Mesendoderm (in vitro differentiated cells): ENCODE results near the gene TSPAN15.

Experiments
- DNase-seq: peaks from one replicate; pipeline ENCODE4 v3.0.0; 2013
- H2AK5ac ChIP-seq: 2 replicates; pipeline ENCODE4 v1.6.1; 2013; ENCODE audit warnings: low read length, inconsistent platforms
- H2BK120ac ChIP-seq: 2 replicates; pipeline ENCODE4 v1.6.1; 2013; ENCODE audit warnings: low read depth, mild to moderate bottlenecking, low read length, moderate library complexity, mixed read lengths
- H2BK15ac ChIP-seq: replicated peaks from 2 replicates; pipeline ENCODE4 v1.6.1; 2013; ENCODE audit warnings: low read depth, mild to moderate bottlenecking, moderate library complexity
- H2BK5ac ChIP-seq: 2 replicates; pipeline ENCODE4 v1.6.1; 2013; ENCODE audit warnings: low read length, inconsistent platforms
- H3K18ac ChIP-seq: 2 replicates; pipeline ENCODE4 v1.6.1; 2013; ENCODE audit warnings: mild to moderate bottlenecking, low read length, mixed read lengths
- H3K23ac ChIP-seq: one replicate; pipeline ENCODE4 v1.6.1; 2013; ENCODE audit warnings: low read length
- H3K27ac ChIP-seq: 2 replicates; pipeline ENCODE4 v1.5.1; 2013; ENCODE audit warnings: low read depth, mild to moderate bottlenecking, inconsistent platforms, low read length, moderate library complexity
- H3K27me3 ChIP-seq: 2 replicates; pipeline ENCODE4 v1.6.1; 2013; ENCODE audit warnings: low read length, control low read depth, mild to moderate bottlenecking, inconsistent platforms; ENCODE audit not compliant: insufficient read depth, poor library complexity
- H3K36me3 ChIP-seq: 2 replicates; pipeline ENCODE4 v1.6.1; 2013; ENCODE audit warnings: low read length, inconsistent platforms; ENCODE audit not compliant: control insufficient read depth, insufficient read depth
- H3K4ac ChIP-seq: one replicate; pipeline ENCODE4 v1.6.1; 2013; ENCODE audit warnings: low read depth, mild to moderate bottlenecking, low read length, moderate library complexity
- H3K4me1 ChIP-seq: 2 replicates; pipeline ENCODE4 v1.6.1; 2013; ENCODE audit warnings: low read depth, low read length, inconsistent platforms; ENCODE audit not compliant: control insufficient read depth
- H3K4me2 ChIP-seq: 2 replicates; pipeline ENCODE4 v1.6.1; 2013; ENCODE audit warnings: low read length
- H3K4me3 ChIP-seq: 2 replicates; pipeline ENCODE4 v1.5.1; 2013; ENCODE audit warnings: mild to moderate bottlenecking, low read length
- H3K56ac ChIP-seq: one replicate; pipeline ENCODE4 v1.6.1; 2013; ENCODE audit warnings: low read length
- H3K79me1 ChIP-seq: 2 replicates; pipeline ENCODE4 v1.6.1; 2013; ENCODE audit warnings: low read length, inconsistent platforms
- H3K79me2 ChIP-seq: 2 replicates; pipeline ENCODE4 v1.6.1; 2013; ENCODE audit warnings: mild to moderate bottlenecking, low read length; ENCODE audit not compliant: control insufficient read depth, insufficient read depth
- H3K9ac ChIP-seq: 2 replicates; pipeline ENCODE4 v1.6.1; 2013; ENCODE audit warnings: low read length, inconsistent platforms
- H4K5ac ChIP-seq: one replicate; pipeline ENCODE4 v1.6.1; 2013; ENCODE audit warnings: low read length
- H4K8ac ChIP-seq: one replicate; pipeline ENCODE4 v1.6.1; 2013; ENCODE audit warnings: low read depth, mild to moderate bottlenecking, control low read depth, low read length, moderate library complexity
- WGBS: extraction: QIAGEN DNeasy Blood & Tissue Kit; methylation state at CpG from one replicate; pipeline ENCODE4 v1.1.7; 2013; ENCODE audit warnings: low lambda C conversion rate, missing lambda C conversion rate; ENCODE audit not compliant: insufficient coverage; ENCODE audit errors: extremely low coverage; 5-methylcytosine and 5-hydroxymethylcytosine counted together

The TSPAN15 gene

GRCh38 chr10:69515699-69516259 is 64.5 kb downstream of the TSPAN15 start:
- Histone ChIP-seq H3K27ac (no peak overlapping the region), H3K4me3 (no peak overlapping the region)

GRCh38 chr10:69516316-69516715 is 65.1 kb downstream of the TSPAN15 start:
- no peaks in the 10 kb centered on the region for H3K79me1 ChIP-seq
- no peak overlapping the region for H3K27ac ChIP-seq
- no peak overlapping the region for H3K56ac ChIP-seq
- no peak overlapping the region for H3K23ac ChIP-seq
- H3K4me3 ChIP-seq: no peak overlapping the region
- H2BK5ac ChIP-seq: no peak overlapping the region
- H3K4ac ChIP-seq: no peak overlapping the region
- no peak overlapping the region for H3K9ac ChIP-seq
- H3K36me3 ChIP-seq: no peaks in the 10 kb centered on the region
- no peaks in the 10 kb centered on the region for H3K27me3 ChIP-seq
- no peaks in the 10 kb centered on the region for H3K4me1 ChIP-seq
- no CpG with 5 or more reads among the region's 3 CpGs for whole genome bisulfite sequencing
- no peak overlapping the region for H4K8ac ChIP-seq
- H2BK120ac ChIP-seq: no peak overlapping the region
- no peak overlapping the region for H3K4me2 ChIP-seq
- no peak overlapping the region for H4K5ac ChIP-seq
- no peak overlapping the region for H2BK15ac ChIP-seq
- no peak overlapping the region for H3K18ac ChIP-seq
- H3K79me2 ChIP-seq: no peaks in the 10 kb centered on the region
- DNase-seq: peak; percentile 85
- H2AK5ac ChIP-seq: no peak overlapping the region

More at GRCh38 chr10:69515699-69516259, 64.5 kb downstream of the TSPAN15 start:
- Histone ChIP-seq H3K18ac (no peak overlapping the region), H3K27me3 (no peaks in the 10 kb centered on the region), H2BK5ac (no peak overlapping the region), H3K79me2 (no peaks in the 10 kb centered on the region), H2BK120ac (no peak overlapping the region), H3K79me1 (no peaks in the 10 kb centered on the region), H3K36me3 (no peaks in the 10 kb centered on the region), H3K23ac (no peak overlapping the region), H3K9ac (no peak overlapping the region), H4K8ac (no peak overlapping the region), H3K4me2 (no peak overlapping the region), H3K56ac (no peak overlapping the region), H3K4ac (no peak overlapping the region), H3K4me1 (no peaks in the 10 kb centered on the region), H2AK5ac (no peak overlapping the region), H2BK15ac (no peak overlapping the region), H4K5ac (no peak overlapping the region)
- DNase-seq: peak; percentile 79
- WGBS: no CpG with 5 or more reads among the region's 11 CpGs

- H3K18ac ChIP-seq: no peak overlapping the region
- no peaks in the 10 kb centered on the region for H3K27me3 ChIP-seq
- H3K4me3 ChIP-seq: no peak overlapping the region
- no peak overlapping the region for H2AK5ac ChIP-seq
- H4K8ac ChIP-seq: no peak overlapping the region
- H3K56ac ChIP-seq: no peak overlapping the region
- no peak overlapping the region for H3K23ac ChIP-seq
- H3K79me2 ChIP-seq: no peaks in the 10 kb centered on the region
- DNase-seq: no peak
- H3K79me1 ChIP-seq: no peaks in the 10 kb centered on the region
- no peak overlapping the region for H2BK120ac ChIP-seq
- H3K36me3 ChIP-seq: no peaks in the 10 kb centered on the region
- no CpG with 5 or more reads among the region's 4 CpGs for WGBS
- no peak overlapping the region for H3K4me2 ChIP-seq
- H3K4me1 ChIP-seq: no peaks in the 10 kb centered on the region
- H3K27ac ChIP-seq: no peak overlapping the region
- no peak overlapping the region for H4K5ac ChIP-seq
- H2BK15ac ChIP-seq: no peak overlapping the region
- H3K4ac ChIP-seq: no peak overlapping the region
- H2BK5ac ChIP-seq: no peak overlapping the region
- no peak overlapping the region for H3K9ac ChIP-seq
These were observed 65.5 kb downstream of the TSPAN15 start for GRCh38 chr10:69516796-69517195.

GRCh38 chr10:69517271-69517848 is 66.1 kb downstream of the TSPAN15 start:
- WGBS: no CpG with 5 or more reads among the region's 9 CpGs
- Histone ChIP-seq H3K4me1 (no peaks in the 10 kb centered on the region), H2BK120ac (no peak overlapping the region), H2BK15ac (no peak overlapping the region), H2BK5ac (no peak overlapping the region), H4K5ac (no peak overlapping the region), H3K9ac (no peak overlapping the region), H3K4me2 (no peak overlapping the region), H3K27ac (no peak overlapping the region), H3K4ac (no peak overlapping the region), H3K4me3 (no peak overlapping the region), H3K27me3 (no peaks in the 10 kb centered on the region), H2AK5ac (no peak overlapping the region), H3K18ac (no peak overlapping the region), H4K8ac (no peak overlapping the region), H3K36me3 (no peaks in the 10 kb centered on the region), H3K56ac (no peak overlapping the region), H3K79me2 (no peaks in the 10 kb centered on the region), H3K79me1 (no peaks in the 10 kb centered on the region), H3K23ac (no peak overlapping the region)
- no peak for DNase-seq

- Histone ChIP-seq H3K79me1 (no peaks in the 10 kb centered on the region), H3K9ac (no peak overlapping the region)
- no CpG with 5 or more reads among the region's 11 CpGs for WGBS
These were observed 76.7 kb downstream of the TSPAN15 start for GRCh38 chr10:69527961-69528360.

GRCh38 chr10:69533658-69534057 is 82.4 kb downstream of the TSPAN15 start:
- H2AK5ac ChIP-seq: no peak overlapping the region
- H2BK15ac ChIP-seq: no peak overlapping the region
- no peak overlapping the region for H3K4ac ChIP-seq
- H3K79me1 ChIP-seq: no peaks in the 10 kb centered on the region
- no peak overlapping the region for H3K56ac ChIP-seq
- H2BK5ac ChIP-seq: no peak overlapping the region
- no peak overlapping the region for H2BK120ac ChIP-seq
- no peak overlapping the region for H4K8ac ChIP-seq
- H3K36me3 ChIP-seq: no peaks in the 10 kb centered on the region
- no peaks in the 10 kb centered on the region for H3K27me3 ChIP-seq
- no peak overlapping the region for H3K18ac ChIP-seq
- no peak for DNase-seq
- no peaks in the 10 kb centered on the region for H3K4me1 ChIP-seq
- H3K4me3 ChIP-seq: no peak overlapping the region
- H3K79me2 ChIP-seq: no peaks in the 10 kb centered on the region
- no peak overlapping the region for H3K27ac ChIP-seq
- H4K5ac ChIP-seq: no peak overlapping the region
- H3K4me2 ChIP-seq: no peak overlapping the region
- WGBS: no CpG with 5 or more reads among the region's 3 CpGs
- no peak overlapping the region for H3K23ac ChIP-seq
- H3K9ac ChIP-seq: no peak overlapping the region

More at GRCh38 chr10:69527961-69528360, 76.7 kb downstream of the TSPAN15 start:
- no peaks in the 10 kb centered on the region for H3K4me1 ChIP-seq
- H3K4ac ChIP-seq: no peak overlapping the region
- no peak overlapping the region for H3K23ac ChIP-seq
- no peak for DNase-seq
- no peak overlapping the region for H4K5ac ChIP-seq
- no peak overlapping the region for H3K27ac ChIP-seq
- H3K27me3 ChIP-seq: no peaks in the 10 kb centered on the region
- no peak overlapping the region for H2BK120ac ChIP-seq
- no peak overlapping the region for H3K4me3 ChIP-seq
- H2AK5ac ChIP-seq: no peak overlapping the region
- H3K56ac ChIP-seq: no peak overlapping the region
- no peak overlapping the region for H2BK15ac ChIP-seq
- H2BK5ac ChIP-seq: no peak overlapping the region
- H3K18ac ChIP-seq: no peak overlapping the region
- H3K79me2 ChIP-seq: no peaks in the 10 kb centered on the region
- H3K4me2 ChIP-seq: no peak overlapping the region
- no peaks in the 10 kb centered on the region for H3K36me3 ChIP-seq
- no peak overlapping the region for H4K8ac ChIP-seq
